Stimulated activated CD8-positive, alpha-beta memory T cell treated with anti-CD3 and anti-CD28 coated beads, Interleukin-7, amount 100 ng/mL, for 1 hour (primary cell): Measurements from ENCODE around the gene TMEM255A.

Experiments used
- DNase-seq, 2 donors: peaks; one replicate each; pipeline ENCODE4 v3.0.0-alpha.2; 2020; ENCODE audit warnings: low read depth in 2 of 2

Gene TMEM255A

GRCh38 chrX:120308558-120308957 lies 2.7 kb downstream of the TMEM255A start:
- no peak for DNase-seq

GRCh38 chrX:120306630-120307029 lies 4.6 kb downstream of the TMEM255A start:
- no peak for DNase-seq

GRCh38 chrX:120305531-120306141 lies 5.6 kb downstream of the TMEM255A start:
- no peak for DNase-seq

GRCh38 chrX:120304256-120304655 lies 7.0 kb downstream of the TMEM255A start:
- DNase-seq = no peak

GRCh38 chrX:120302434-120302833 lies 8.8 kb downstream of the TMEM255A start:
- DNase-seq = no peak

GRCh38 chrX:120301960-120302359 lies 9.3 kb downstream of the TMEM255A start:
- DNase-seq = no peak

- DNase-seq = no peak
Measured at GRCh38 chrX:120301497-120301896, 9.8 kb downstream of the TMEM255A start.

GRCh38 chrX:120299928-120300327 lies 11.3 kb downstream of the TMEM255A start:
- DNase-seq = no peak

GRCh38 chrX:120297923-120298322 lies 13.3 kb downstream of the TMEM255A start:
- DNase-seq = no peak

GRCh38 chrX:120294651-120295050 lies 16.6 kb downstream of the TMEM255A start:
- no peak for DNase-seq

GRCh38 chrX:120293015-120293414 lies 18.2 kb downstream of the TMEM255A start:
- no peak for DNase-seq

GRCh38 chrX:120291211-120291610 lies 20.1 kb downstream of the TMEM255A start:
- no peak for DNase-seq

GRCh38 chrX:120290107-120290506 lies 21.2 kb downstream of the TMEM255A start:
- DNase-seq = no peak

GRCh38 chrX:120287513-120288112 lies 23.6 kb downstream of the TMEM255A start:
- DNase-seq = no peak

GRCh38 chrX:120286733-120287512 lies 24.3 kb downstream of the TMEM255A start:
- DNase-seq = no peak

GRCh38 chrX:120282697-120283096 lies 28.6 kb downstream of the TMEM255A start:
- no peak for DNase-seq

GRCh38 chrX:120281761-120282160 lies 29.5 kb downstream of the TMEM255A start:
- no peak for DNase-seq

GRCh38 chrX:120281021-120281624 lies 30.1 kb downstream of the TMEM255A start:
- no peak for DNase-seq

- no peak for DNase-seq
Measured at GRCh38 chrX:120274958-120275357, 36.3 kb downstream of the TMEM255A start.

GRCh38 chrX:120274145-120274544 lies 37.1 kb downstream of the TMEM255A start:
- no peak for DNase-seq

- no peak for DNase-seq
Measured at GRCh38 chrX:120271218-120271617, 40.0 kb downstream of the TMEM255A start.

- no peak for DNase-seq
Measured at GRCh38 chrX:120270567-120270966, 40.7 kb downstream of the TMEM255A start.
